ENCODE results near the gene SIK3. TPM values are rescaled to one million over a fixed set of nuclear protein-coding genes. Genes with fewer than 3 reads are reported as not detected.
A peak's percentile ranks its signal among the peaks of the same experiment; 100 is the strongest.

The SIK3 gene
- total and polyA plus RNA-seq, 2 experiments from 2014 or later, result 6.1 to 33.9 TPM

- Histone ChIP-seq H3K27me3 (ENCODE audit: insufficient read depth) (no peaks in the 10 kb centered on the region), H4K20me1 (replicated peaks; ENCODE audit: insufficient read depth) (no peaks in the 10 kb centered on the region; the same call in 1 of the 2 replicates), H3K27ac (ENCODE audit: low read depth) (no peak overlapping the region), H3K4me3 (no peak overlapping the region), H3K36me3 (ENCODE audit: insufficient read depth) (0 out of 2 replicates have a peak, but pooled peaks cover 4% of the 10 kb centered on the region), H2AFZ (no peak overlapping the region), H3K9me2 (ENCODE audit: insufficient read depth) (no peaks in the 10 kb centered on the region), H3K4me2 (no peak overlapping the region), H3K4me1 (ENCODE audit: insufficient read depth) (no peaks in the 10 kb centered on the region), H3K79me2 (replicated peaks; ENCODE audit: insufficient read depth) (no peaks in the 10 kb centered on the region), H3F3A (replicated peaks; ENCODE audit: low read depth) (no peaks in the 10 kb centered on the region)
- Mint-ChIP-seq H3K27ac (peak overlapping the region; percentile 70), H3K36me3 (ENCODE audit: low read depth) (peaks cover under 1% of the 10 kb centered on the region; the same call in 1 of the 3 replicates), H3K9me3 (no peaks in the 10 kb centered on the region), H3K4me3 (no peak overlapping the region), H3K27me3 (ENCODE audit: insufficient read depth, low read depth, poor library complexity) (peaks cover 2% of the 10 kb centered on the region), H3K4me1 (no peaks in the 10 kb centered on the region; the same call in 2 of the 3 replicates)
- no peak for DNase-seq (ENCODE audit: low spot score)
- ATAC-seq, result no peak
- TF ChIP-seq POLR2AphosphoS5 (IDR thresholded peaks at IDR 0.05; ENCODE audit: low read depth), result no peak
- TF ChIP-seq ETS1 (IDR thresholded peaks at IDR 0.05), result no peak
- TF ChIP-seq ZNF462 (CRISPR knock-in tag; IDR thresholded peaks at IDR 0.05), result no peak
- TF ChIP-seq ZNF331 (CRISPR knock-in tag; IDR thresholded peaks at IDR 0.05; ENCODE audit: low read depth), result no peak
- TF ChIP-seq STAT1 (IDR thresholded peaks at IDR 0.05; ENCODE audit: unreplicated experiment), result no peak
- no peak for TF ChIP-seq CREB1 (CRISPR knock-in tag; IDR thresholded peaks at IDR 0.05; ENCODE audit: low read depth)
- TF ChIP-seq, protein P1, sequence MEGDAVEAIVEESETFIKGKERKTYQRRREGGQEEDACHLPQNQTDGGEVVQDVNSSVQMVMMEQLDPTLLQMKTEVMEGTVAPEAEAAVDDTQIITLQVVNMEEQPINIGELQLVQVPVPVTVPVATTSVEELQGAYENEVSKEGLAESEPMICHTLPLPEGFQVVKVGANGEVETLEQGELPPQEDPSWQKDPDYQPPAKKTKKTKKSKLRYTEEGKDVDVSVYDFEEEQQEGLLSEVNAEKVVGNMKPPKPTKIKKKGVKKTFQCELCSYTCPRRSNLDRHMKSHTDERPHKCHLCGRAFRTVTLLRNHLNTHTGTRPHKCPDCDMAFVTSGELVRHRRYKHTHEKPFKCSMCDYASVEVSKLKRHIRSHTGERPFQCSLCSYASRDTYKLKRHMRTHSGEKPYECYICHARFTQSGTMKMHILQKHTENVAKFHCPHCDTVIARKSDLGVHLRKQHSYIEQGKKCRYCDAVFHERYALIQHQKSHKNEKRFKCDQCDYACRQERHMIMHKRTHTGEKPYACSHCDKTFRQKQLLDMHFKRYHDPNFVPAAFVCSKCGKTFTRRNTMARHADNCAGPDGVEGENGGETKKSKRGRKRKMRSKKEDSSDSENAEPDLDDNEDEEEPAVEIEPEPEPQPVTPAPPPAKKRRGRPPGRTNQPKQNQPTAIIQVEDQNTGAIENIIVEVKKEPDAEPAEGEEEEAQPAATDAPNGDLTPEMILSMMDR (conservative IDR thresholded peaks at IDR 0.05; ENCODE audit: low read depth in 2 of 2), result no peak
- TF ChIP-seq NANOG (IDR thresholded peaks at IDR 0.05; ENCODE audit: borderline replicate concordance), result no peak
- TF ChIP-seq JUNB (IDR thresholded peaks at IDR 0.05; ENCODE audit: unreplicated experiment), result no peak
- TF ChIP-seq ZNF114 (CRISPR knock-in tag; IDR thresholded peaks at IDR 0.05), result no peak
- no peak for TF ChIP-seq EZH2 (IDR thresholded peaks at IDR 0.05; ENCODE audit: low read depth, unreplicated experiment)
- TF ChIP-seq, protein P2, sequence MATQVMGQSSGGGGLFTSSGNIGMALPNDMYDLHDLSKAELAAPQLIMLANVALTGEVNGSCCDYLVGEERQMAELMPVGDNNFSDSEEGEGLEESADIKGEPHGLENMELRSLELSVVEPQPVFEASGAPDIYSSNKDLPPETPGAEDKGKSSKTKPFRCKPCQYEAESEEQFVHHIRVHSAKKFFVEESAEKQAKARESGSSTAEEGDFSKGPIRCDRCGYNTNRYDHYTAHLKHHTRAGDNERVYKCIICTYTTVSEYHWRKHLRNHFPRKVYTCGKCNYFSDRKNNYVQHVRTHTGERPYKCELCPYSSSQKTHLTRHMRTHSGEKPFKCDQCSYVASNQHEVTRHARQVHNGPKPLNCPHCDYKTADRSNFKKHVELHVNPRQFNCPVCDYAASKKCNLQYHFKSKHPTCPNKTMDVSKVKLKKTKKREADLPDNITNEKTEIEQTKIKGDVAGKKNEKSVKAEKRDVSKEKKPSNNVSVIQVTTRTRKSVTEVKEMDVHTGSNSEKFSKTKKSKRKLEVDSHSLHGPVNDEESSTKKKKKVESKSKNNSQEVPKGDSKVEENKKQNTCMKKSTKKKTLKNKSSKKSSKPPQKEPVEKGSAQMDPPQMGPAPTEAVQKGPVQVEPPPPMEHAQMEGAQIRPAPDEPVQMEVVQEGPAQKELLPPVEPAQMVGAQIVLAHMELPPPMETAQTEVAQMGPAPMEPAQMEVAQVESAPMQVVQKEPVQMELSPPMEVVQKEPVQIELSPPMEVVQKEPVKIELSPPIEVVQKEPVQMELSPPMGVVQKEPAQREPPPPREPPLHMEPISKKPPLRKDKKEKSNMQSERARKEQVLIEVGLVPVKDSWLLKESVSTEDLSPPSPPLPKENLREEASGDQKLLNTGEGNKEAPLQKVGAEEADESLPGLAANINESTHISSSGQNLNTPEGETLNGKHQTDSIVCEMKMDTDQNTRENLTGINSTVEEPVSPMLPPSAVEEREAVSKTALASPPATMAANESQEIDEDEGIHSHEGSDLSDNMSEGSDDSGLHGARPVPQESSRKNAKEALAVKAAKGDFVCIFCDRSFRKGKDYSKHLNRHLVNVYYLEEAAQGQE (IDR thresholded peaks at IDR 0.05; ENCODE audit: unreplicated experiment), result no peak
- no peak for TF ChIP-seq EZH2phosphoT487 (IDR thresholded peaks at IDR 0.05; ENCODE audit: unreplicated experiment)
These were observed 245.8 kb downstream of the SIK3 start for GRCh38 chr11:116852261-116853031.

Measured in GM23338 (cell line).